ENCODE data around the gene EMC1.
A peak's percentile ranks its signal among the peaks of the same experiment; 100 is the strongest.
"Not testable (repeated sequence)": the region's sequence is repeated elsewhere in the genome, so short reads cannot be mapped to it uniquely, and the experiment has no call there.

The EMC1 gene

DNA sequence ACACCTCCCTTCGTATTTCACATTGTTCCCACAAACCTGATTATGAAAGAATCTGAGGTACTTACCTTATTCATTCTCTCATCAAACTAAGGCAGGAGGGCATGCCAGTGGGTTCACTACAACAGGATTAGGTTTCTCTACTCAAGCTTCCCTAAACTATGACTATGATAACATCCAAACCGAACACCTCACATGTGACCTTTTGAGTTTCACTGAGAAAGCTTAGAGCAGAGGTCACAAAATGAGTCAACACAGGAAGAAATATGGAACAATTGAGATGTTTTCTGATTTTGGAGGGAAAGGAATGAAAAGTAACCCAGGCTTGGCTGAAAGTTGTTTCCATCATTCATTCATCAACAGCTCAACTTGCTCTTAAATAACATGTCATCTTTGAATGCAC, 65.3 kb downstream of the EMC1 start:
- H3K4me1 ChIP-seq (ENCODE audit: control insufficient read depth in 1 of 2, insufficient read depth in 1 of 2, low read depth in 1 of 2, low read length in 1 of 2) = no peaks in the 10 kb centered on the region
- no peak overlapping the region for H3K27ac ChIP-seq
- TF ChIP-seq, protein P1, sequence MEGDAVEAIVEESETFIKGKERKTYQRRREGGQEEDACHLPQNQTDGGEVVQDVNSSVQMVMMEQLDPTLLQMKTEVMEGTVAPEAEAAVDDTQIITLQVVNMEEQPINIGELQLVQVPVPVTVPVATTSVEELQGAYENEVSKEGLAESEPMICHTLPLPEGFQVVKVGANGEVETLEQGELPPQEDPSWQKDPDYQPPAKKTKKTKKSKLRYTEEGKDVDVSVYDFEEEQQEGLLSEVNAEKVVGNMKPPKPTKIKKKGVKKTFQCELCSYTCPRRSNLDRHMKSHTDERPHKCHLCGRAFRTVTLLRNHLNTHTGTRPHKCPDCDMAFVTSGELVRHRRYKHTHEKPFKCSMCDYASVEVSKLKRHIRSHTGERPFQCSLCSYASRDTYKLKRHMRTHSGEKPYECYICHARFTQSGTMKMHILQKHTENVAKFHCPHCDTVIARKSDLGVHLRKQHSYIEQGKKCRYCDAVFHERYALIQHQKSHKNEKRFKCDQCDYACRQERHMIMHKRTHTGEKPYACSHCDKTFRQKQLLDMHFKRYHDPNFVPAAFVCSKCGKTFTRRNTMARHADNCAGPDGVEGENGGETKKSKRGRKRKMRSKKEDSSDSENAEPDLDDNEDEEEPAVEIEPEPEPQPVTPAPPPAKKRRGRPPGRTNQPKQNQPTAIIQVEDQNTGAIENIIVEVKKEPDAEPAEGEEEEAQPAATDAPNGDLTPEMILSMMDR (IDR thresholded peaks at IDR 0.05) = no peak
- H3K9me3 ChIP-seq = no peaks in the 10 kb centered on the region
- H3K4me3 ChIP-seq (ENCODE audit: low read depth in 1 of 2, low read length in 1 of 2) = no peak overlapping the region
- H3K36me3 ChIP-seq = peaks cover 95% of the 10 kb centered on the region
- H3K27me3 ChIP-seq = no peaks in the 10 kb centered on the region

DNA sequence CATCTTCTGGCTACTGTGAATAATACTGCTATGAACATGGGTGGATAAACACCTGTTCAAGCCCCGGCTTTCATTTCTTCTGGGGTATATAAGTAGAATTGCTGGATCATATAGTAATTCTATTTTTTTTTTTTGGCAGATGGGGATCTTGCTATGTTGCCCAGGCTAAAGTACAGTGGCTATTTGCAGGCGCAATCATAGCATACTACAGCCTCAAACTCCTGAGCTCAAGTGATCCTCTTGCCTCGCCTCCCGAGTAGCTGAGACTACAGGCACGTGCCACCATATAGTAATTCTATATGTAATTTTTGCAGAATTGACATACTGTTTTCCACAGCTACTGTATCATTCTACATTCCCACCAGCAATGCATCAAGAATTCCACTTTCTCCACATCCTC, 69.1 kb downstream of the EMC1 start:
- Histone ChIP-seq H3K27ac (no peak overlapping the region), H3K27me3 (no peaks in the 10 kb centered on the region), H3K4me1 (ENCODE audit: control insufficient read depth in 1 of 2, insufficient read depth in 1 of 2, low read depth in 1 of 2, low read length in 1 of 2) (peaks cover 4 to 9% of the 10 kb centered on the region in 2 experiments), H3K36me3 (peaks cover 93% of the 10 kb centered on the region), H3K9me3 (no peaks in the 10 kb centered on the region), H3K4me3 (ENCODE audit: low read depth in 1 of 2, low read length in 1 of 2) (no peak overlapping the region)
- TF ChIP-seq, protein P1 (IDR thresholded peaks at IDR 0.05) = no peak

DNA sequence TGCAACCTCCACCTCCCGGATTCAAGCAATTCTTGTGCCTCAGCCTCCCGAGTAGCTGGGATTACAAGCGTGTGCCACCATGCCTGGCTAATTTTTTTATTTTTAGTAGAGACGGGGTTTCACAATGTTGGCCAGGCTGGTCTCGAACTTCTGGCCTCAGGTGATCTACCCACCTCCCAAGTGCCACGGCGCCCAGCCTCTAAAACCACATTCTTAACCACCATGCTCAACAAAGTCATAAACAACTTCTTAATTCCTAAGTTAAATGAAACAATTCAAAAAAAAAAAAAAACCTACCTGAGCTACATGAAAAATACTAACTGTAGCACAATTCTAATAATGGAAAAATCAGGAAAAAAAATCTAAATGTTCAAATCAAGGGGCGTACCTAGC, 71.1 kb downstream of the EMC1 start:
- H3K27ac ChIP-seq; H3K9me3 ChIP-seq; H3K4me1 ChIP-seq (ENCODE audit: control insufficient read depth in 1 of 2, insufficient read depth in 1 of 2, low read depth in 1 of 2, low read length in 1 of 2); H3K4me3 ChIP-seq (ENCODE audit: low read depth in 1 of 2, low read length in 1 of 2); H3K27me3 ChIP-seq: not testable (repeated sequence)
- H3K36me3 ChIP-seq = peaks cover 93% of the 10 kb centered on the region

DNA sequence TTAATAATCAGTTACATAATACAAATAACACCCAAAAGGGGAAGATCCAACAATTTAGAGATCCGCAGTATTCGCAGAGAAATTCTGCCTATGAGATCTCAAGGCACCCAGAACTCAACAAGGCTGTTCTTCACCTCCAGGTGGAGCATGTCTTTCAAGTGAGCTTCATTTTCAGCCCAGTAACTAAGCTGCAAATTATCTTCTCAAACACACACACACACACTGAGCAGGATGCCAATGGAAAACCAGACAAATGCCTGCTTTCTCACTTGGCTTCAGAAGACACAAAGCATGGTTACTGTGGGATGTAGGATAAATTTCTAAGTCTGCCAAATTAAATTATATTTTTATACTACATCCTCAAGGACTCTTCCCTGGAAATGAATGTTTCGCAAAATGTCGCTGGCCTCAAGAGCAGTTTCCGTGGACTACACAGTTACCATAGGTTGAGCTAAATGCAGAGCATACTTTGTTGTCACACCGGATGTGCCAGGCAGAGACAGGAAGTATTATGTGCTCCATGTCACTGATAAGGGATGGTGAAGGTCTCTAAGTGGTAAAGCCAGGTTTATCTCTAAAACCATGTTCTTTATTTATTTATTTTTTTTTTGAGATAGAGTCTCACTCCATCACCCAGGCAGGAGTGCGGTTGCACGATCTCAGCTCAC, 71.6 kb downstream of the EMC1 start:
- no peaks in the 10 kb centered on the region for H3K27me3 ChIP-seq
- peak overlapping the region; percentile 31 for H3K27ac ChIP-seq
- TF ChIP-seq, protein P1 (IDR thresholded peaks at IDR 0.05) = no peak
- H3K36me3 ChIP-seq = peaks cover 93% of the 10 kb centered on the region
- no peaks in the 10 kb centered on the region for H3K9me3 ChIP-seq
- peaks cover 4 to 9% of the 10 kb centered on the region in 2 experiments for H3K4me1 ChIP-seq (ENCODE audit: control insufficient read depth in 1 of 2, insufficient read depth in 1 of 2, low read depth in 1 of 2, low read length in 1 of 2)
- no peak overlapping the region for H3K4me3 ChIP-seq (ENCODE audit: low read depth in 1 of 2, low read length in 1 of 2)

DNA sequence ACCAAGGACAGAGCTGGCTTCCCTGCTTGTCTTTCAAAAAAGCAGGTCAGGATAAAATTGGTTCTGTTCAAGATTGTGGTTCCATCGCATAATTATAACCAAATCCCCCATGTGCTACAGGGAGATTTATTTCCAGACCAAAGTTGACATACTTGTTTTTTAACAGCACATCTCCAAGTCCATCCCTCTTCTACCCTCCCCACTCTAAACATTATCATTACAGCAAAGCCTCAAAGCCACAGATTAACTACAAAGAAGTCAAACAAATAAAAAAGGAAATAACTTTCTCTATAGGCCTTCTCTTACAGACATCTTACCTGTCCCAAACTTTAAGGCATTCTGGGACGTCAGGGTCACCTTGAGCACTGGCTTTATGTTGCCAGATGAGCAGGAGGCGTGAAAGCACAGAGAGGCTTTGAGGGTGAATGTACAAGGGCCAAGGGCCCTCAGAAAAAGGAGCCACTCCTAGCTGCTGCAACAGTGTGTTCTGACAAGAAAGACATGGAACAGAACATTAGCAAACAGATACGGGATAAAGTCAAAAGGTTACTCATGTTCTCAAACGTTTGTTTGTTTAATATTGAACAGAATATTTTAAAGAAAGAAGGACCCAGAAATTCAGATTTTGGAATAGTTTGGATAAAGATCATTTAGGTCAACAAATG, 72.5 kb downstream of the EMC1 start:
- Histone ChIP-seq H3K4me1 (ENCODE audit: control insufficient read depth in 1 of 2, insufficient read depth in 1 of 2, low read depth in 1 of 2, low read length in 1 of 2) (peaks cover 4 to 9% of the 10 kb centered on the region in 2 experiments), H3K27me3 (no peaks in the 10 kb centered on the region), H3K4me3 (ENCODE audit: low read depth in 1 of 2, low read length in 1 of 2) (no peak overlapping the region), H3K9me3 (no peaks in the 10 kb centered on the region), H3K36me3 (peaks cover 93% of the 10 kb centered on the region), H3K27ac (no peak overlapping the region)
- TF ChIP-seq, protein P1 (IDR thresholded peaks at IDR 0.05) = no peak

DNA sequence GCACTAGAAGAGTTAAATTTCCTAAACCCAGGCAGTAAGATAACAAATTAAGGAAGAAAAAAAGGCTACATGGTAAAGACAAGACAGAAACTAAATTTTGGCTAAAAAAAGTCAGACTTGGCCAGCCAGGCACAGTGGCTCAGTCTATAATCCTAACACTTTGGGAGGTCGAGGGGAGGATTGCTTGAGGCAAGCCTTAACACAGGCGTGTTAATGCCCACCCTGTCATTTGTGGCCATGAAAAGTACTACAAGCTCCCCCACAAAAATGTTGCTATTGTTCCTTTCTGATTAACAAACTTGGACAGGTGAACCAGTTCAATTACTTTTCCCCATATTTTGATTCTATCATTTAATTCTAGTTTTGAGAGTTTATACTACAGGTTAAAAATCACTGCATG, 73.5 kb downstream of the EMC1 start:
- Histone ChIP-seq H3K27ac (no peak overlapping the region), H3K4me1 (ENCODE audit: control insufficient read depth in 1 of 2, insufficient read depth in 1 of 2, low read depth in 1 of 2, low read length in 1 of 2) (peaks cover 4 to 9% of the 10 kb centered on the region in 2 experiments), H3K36me3 (peaks cover 93% of the 10 kb centered on the region), H3K4me3 (ENCODE audit: low read depth in 1 of 2, low read length in 1 of 2) (no peak overlapping the region), H3K27me3 (no peaks in the 10 kb centered on the region), H3K9me3 (no peaks in the 10 kb centered on the region)
- TF ChIP-seq, protein P1 (IDR thresholded peaks at IDR 0.05) = no peak

All from neutrophil (primary cell).